ENCODE data around the gene EDA. TPM values are rescaled to one million over a fixed set of nuclear protein-coding genes. Genes with fewer than 3 reads are reported as not detected.

The EDA gene
- total RNA-seq, 1 donor = under 0.01 TPM

- H3K4me1 ChIP-seq (ENCODE audit: insufficient read depth, low read length) = no peaks in the 10 kb centered on the region
- H3K9me3 ChIP-seq (ENCODE audit: low read depth, low read length) = no peaks in the 10 kb centered on the region
- H3K79me2 ChIP-seq (ENCODE audit: insufficient read depth, low read length) = no peaks in the 10 kb centered on the region
- TF ChIP-seq, protein P1, sequence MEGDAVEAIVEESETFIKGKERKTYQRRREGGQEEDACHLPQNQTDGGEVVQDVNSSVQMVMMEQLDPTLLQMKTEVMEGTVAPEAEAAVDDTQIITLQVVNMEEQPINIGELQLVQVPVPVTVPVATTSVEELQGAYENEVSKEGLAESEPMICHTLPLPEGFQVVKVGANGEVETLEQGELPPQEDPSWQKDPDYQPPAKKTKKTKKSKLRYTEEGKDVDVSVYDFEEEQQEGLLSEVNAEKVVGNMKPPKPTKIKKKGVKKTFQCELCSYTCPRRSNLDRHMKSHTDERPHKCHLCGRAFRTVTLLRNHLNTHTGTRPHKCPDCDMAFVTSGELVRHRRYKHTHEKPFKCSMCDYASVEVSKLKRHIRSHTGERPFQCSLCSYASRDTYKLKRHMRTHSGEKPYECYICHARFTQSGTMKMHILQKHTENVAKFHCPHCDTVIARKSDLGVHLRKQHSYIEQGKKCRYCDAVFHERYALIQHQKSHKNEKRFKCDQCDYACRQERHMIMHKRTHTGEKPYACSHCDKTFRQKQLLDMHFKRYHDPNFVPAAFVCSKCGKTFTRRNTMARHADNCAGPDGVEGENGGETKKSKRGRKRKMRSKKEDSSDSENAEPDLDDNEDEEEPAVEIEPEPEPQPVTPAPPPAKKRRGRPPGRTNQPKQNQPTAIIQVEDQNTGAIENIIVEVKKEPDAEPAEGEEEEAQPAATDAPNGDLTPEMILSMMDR (IDR thresholded peaks at IDR 0.05; ENCODE audit: extremely low read depth, low read depth, low read length) = no peak
- no peak for DNase-seq (ENCODE audit: insufficient read length, low spot score, missing footprints)
- no peaks in the 10 kb centered on the region for H3K36me3 ChIP-seq (ENCODE audit: insufficient read depth, low read length)
- H3K4me2 ChIP-seq (ENCODE audit: insufficient read depth, low read length) = no peak overlapping the region
- H3K27me3 ChIP-seq (ENCODE audit: insufficient read depth, low read length) = peaks cover 22% of the 10 kb centered on the region
- no peak overlapping the region for H3K27ac ChIP-seq (ENCODE audit: low read depth, low read length)
- H3K4me3 ChIP-seq (ENCODE audit: insufficient read depth, low read length) = no peak overlapping the region
- H2AFZ ChIP-seq (ENCODE audit: low read length) = no peak overlapping the region
- H4K20me1 ChIP-seq (ENCODE audit: insufficient read depth, low read length) = no peaks in the 10 kb centered on the region
These were observed 406.7 kb downstream of the EDA start for GRCh38 chrX:70022616-70023015.

GRCh38 chrX:70025464-70025863 is 409.6 kb downstream of the EDA start:
- H3K27me3 ChIP-seq (ENCODE audit: insufficient read depth, low read length) = peaks cover 44% of the 10 kb centered on the region
- H3K27ac ChIP-seq (ENCODE audit: low read depth, low read length) = no peak overlapping the region
- H3K4me3 ChIP-seq (ENCODE audit: insufficient read depth, low read length) = no peak overlapping the region
- no peaks in the 10 kb centered on the region for H4K20me1 ChIP-seq (ENCODE audit: insufficient read depth, low read length)
- H3K9me3 ChIP-seq (ENCODE audit: low read depth, low read length) = no peaks in the 10 kb centered on the region
- DNase-seq (ENCODE audit: insufficient read length, low spot score, missing footprints) = no peak
- TF ChIP-seq, protein P1 (IDR thresholded peaks at IDR 0.05; ENCODE audit: extremely low read depth, low read depth, low read length) = no peak
- no peak overlapping the region for H2AFZ ChIP-seq (ENCODE audit: low read length)
- H3K79me2 ChIP-seq (ENCODE audit: insufficient read depth, low read length) = no peaks in the 10 kb centered on the region
- no peak overlapping the region for H3K4me2 ChIP-seq (ENCODE audit: insufficient read depth, low read length)
- no peaks in the 10 kb centered on the region for H3K4me1 ChIP-seq (ENCODE audit: insufficient read depth, low read length)
- H3K36me3 ChIP-seq (ENCODE audit: insufficient read depth, low read length) = no peaks in the 10 kb centered on the region

- Histone ChIP-seq H4K20me1 (ENCODE audit: insufficient read depth, low read length) (no peaks in the 10 kb centered on the region), H2AFZ (ENCODE audit: low read length) (no peak overlapping the region), H3K4me1 (ENCODE audit: insufficient read depth, low read length) (no peaks in the 10 kb centered on the region), H3K4me2 (ENCODE audit: insufficient read depth, low read length) (no peak overlapping the region), H3K27me3 (ENCODE audit: insufficient read depth, low read length) (peaks cover 42% of the 10 kb centered on the region), H3K79me2 (ENCODE audit: insufficient read depth, low read length) (no peaks in the 10 kb centered on the region), H3K4me3 (ENCODE audit: insufficient read depth, low read length) (no peak overlapping the region), H3K27ac (ENCODE audit: low read depth, low read length) (no peak overlapping the region), H3K9me3 (ENCODE audit: low read depth, low read length) (no peaks in the 10 kb centered on the region), H3K36me3 (ENCODE audit: insufficient read depth, low read length) (no peaks in the 10 kb centered on the region)
- DNase-seq (ENCODE audit: insufficient read length, low spot score, missing footprints) = no peak
- TF ChIP-seq, protein P1 (IDR thresholded peaks at IDR 0.05; ENCODE audit: extremely low read depth, low read depth, low read length) = no peak
These were observed 410.4 kb downstream of the EDA start for GRCh38 chrX:70026112-70026850.

- Histone ChIP-seq H3K4me1 (ENCODE audit: insufficient read depth, low read length) (no peaks in the 10 kb centered on the region), H3K27me3 (ENCODE audit: insufficient read depth, low read length) (peaks cover 38% of the 10 kb centered on the region), H3K27ac (ENCODE audit: low read depth, low read length) (no peak overlapping the region), H3K4me2 (ENCODE audit: insufficient read depth, low read length) (no peak overlapping the region), H4K20me1 (ENCODE audit: insufficient read depth, low read length) (no peaks in the 10 kb centered on the region), H3K36me3 (ENCODE audit: insufficient read depth, low read length) (no peaks in the 10 kb centered on the region), H3K4me3 (ENCODE audit: insufficient read depth, low read length) (no peak overlapping the region), H3K79me2 (ENCODE audit: insufficient read depth, low read length) (no peaks in the 10 kb centered on the region), H2AFZ (ENCODE audit: low read length) (no peak overlapping the region), H3K9me3 (ENCODE audit: low read depth, low read length) (no peaks in the 10 kb centered on the region)
- TF ChIP-seq, protein P1 (IDR thresholded peaks at IDR 0.05; ENCODE audit: extremely low read depth, low read depth, low read length) = no peak
- DNase-seq (ENCODE audit: insufficient read length, low spot score, missing footprints) = no peak
These were observed 410.9 kb downstream of the EDA start for GRCh38 chrX:70026851-70027200.

Data from osteoblast (primary cell).